ENCODE data around the gene SLC30A3. TPM values are rescaled to one million over a fixed set of nuclear protein-coding genes. Genes with fewer than 3 reads are reported as not detected.
A peak's percentile ranks its signal among the peaks of the same experiment; 100 is the strongest.

The SLC30A3 gene
- total and polyA plus RNA-seq, 2 of the 13 experiments (the other 11 are each of a cell fraction or from before 2014, with no cell fraction given) = 0.38 to 0.79 TPM

DNA sequence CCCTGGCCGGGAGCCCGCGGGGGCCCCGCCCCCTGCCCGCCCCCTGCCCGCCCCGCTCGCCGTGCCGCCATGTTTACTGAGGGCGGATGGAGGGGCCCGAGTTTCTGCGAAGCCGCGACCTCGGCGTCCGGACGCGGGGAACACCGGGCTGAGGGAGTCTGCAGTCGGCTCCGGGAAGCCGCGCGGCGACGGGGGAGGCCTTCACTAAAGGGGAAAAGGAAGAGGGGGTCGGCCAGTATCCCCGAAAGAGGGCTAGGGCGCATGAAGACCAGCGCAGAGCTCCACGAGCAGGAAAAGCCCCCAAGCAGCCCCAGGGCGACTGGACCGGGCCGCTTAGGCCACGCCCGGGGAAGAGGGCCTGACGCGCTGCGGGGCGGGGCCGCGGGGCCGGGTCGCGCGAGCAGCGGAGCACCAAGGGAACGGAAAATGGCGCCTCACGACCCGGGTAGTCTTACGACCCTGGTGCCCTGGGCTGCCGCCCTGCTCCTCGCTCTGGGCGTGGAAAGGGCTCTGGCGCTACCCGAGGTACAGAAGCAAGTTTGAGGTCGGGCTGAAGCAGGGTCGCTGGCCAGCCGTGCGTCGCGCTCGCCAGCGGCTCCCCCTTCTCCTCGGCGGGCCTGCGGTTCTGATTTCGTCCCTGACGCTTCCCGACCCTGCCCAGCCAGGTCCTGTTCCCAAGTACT is 50.8 kb downstream of the SLC30A3 start, which contains the start of the genes ATRAID and SLC5A6 (continued):
- TF ChIP-seq ZNF180 (CRISPR knock-in tag; IDR thresholded peaks at IDR 0.05; ENCODE audit: borderline replicate concordance, low read depth) (0 out of 2 replicates have a peak, but pooled peaks have one; percentile 49), RNF2 (conservative IDR thresholded peaks at IDR 0.05; ENCODE audit: low read depth) (peak; percentile 53), ZUFSP (CRISPR knock-in tag; IDR thresholded peaks at IDR 0.05; ENCODE audit: borderline replicate concordance) (no peak), ZNF292 (CRISPR knock-in tag; IDR thresholded peaks at IDR 0.05; ENCODE audit: borderline replicate concordance, low read depth) (no peak; the same call in 1 of the 2 replicates), RCOR2 (CRISPR knock-in tag; IDR thresholded peaks at IDR 0.05) (no peak), ZC3H4 (CRISPR knock-in tag; IDR thresholded peaks at IDR 0.05; ENCODE audit: borderline replicate concordance) (no peak), HOXA9 (CRISPR knock-in tag; IDR thresholded peaks at IDR 0.05; ENCODE audit: borderline replicate concordance) (peak; percentile 65; the same call in 1 of the 2 replicates), ZNF782 (CRISPR knock-in tag; IDR thresholded peaks at IDR 0.05; ENCODE audit: borderline replicate concordance) (peak; percentile 44), TRIM24 (CRISPR knock-in tag; IDR thresholded peaks at IDR 0.05) (no peak), GATA4 (IDR thresholded peaks at IDR 0.05; ENCODE audit: borderline replicate concordance, low read depth) (0 out of 2 replicates have a peak, but pooled peaks have one; percentile 76), MED13 (CRISPR knock-in tag; IDR thresholded peaks at IDR 0.05) (peak; percentile 73; the same call in 1 of the 2 replicates), ZNF121 (CRISPR knock-in tag; IDR thresholded peaks at IDR 0.05) (0 out of 2 replicates have a peak, but pooled peaks have one; percentile 47), ZNF792 (CRISPR knock-in tag; IDR thresholded peaks at IDR 0.05) (no peak; the same call in 1 of the 2 replicates), CCDC6 (CRISPR knock-in tag; IDR thresholded peaks at IDR 0.05) (no peak; the same call in 1 of the 2 replicates), SATB2 (CRISPR knock-in tag; IDR thresholded peaks at IDR 0.05) (no peak; the same call in 1 of the 2 replicates), EED (CRISPR knock-in tag; IDR thresholded peaks at IDR 0.05) (peak; percentile 8; the same call in 1 of the 2 replicates)
- TF ChIP-seq, protein P1, sequence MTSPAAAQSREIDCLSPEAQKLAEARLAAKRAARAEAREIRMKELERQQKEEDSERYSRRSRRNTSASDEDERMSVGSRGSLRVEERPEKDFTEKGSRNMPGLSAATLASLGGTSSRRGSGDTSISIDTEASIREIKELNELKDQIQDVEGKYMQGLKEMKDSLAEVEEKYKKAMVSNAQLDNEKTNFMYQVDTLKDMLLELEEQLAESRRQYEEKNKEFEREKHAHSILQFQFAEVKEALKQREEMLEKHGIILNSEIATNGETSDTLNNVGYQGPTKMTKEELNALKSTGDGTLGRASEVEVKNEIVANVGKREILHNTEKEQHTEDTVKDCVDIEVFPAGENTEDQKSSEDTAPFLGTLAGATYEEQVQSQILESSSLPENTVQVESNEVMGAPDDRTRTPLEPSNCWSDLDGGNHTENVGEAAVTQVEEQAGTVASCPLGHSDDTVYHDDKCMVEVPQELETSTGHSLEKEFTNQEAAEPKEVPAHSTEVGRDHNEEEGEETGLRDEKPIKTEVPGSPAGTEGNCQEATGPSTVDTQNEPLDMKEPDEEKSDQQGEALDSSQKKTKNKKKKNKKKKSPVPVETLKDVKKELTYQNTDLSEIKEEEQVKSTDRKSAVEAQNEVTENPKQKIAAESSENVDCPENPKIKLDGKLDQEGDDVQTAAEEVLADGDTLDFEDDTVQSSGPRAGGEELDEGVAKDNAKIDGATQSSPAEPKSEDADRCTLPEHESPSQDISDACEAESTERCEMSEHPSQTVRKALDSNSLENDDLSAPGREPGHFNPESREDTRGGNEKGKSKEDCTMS (CRISPR knock-in tag; conservative IDR thresholded peaks at IDR 0.05) = no peak
- TF ChIP-seq, protein P2, sequence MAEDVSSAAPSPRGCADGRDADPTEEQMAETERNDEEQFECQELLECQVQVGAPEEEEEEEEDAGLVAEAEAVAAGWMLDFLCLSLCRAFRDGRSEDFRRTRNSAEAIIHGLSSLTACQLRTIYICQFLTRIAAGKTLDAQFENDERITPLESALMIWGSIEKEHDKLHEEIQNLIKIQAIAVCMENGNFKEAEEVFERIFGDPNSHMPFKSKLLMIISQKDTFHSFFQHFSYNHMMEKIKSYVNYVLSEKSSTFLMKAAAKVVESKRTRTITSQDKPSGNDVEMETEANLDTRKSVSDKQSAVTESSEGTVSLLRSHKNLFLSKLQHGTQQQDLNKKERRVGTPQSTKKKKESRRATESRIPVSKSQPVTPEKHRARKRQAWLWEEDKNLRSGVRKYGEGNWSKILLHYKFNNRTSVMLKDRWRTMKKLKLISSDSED (CRISPR knock-in tag; IDR thresholded peaks at IDR 0.05) = no peak
